Mononuclear cell (primary cell): ENCODE results near the gene AATK. TPM values are rescaled to one million over a fixed set of nuclear protein-coding genes. Genes with fewer than 3 reads are reported as not detected.

Experiments
- H3K27me3 ChIP-seq: 2 replicates; pipeline ENCODE4 v1.6.0; 2011; ENCODE audit warnings: low read length, control low read depth; ENCODE audit not compliant: insufficient read depth
- H3K4me1 ChIP-seq: 2 replicates; pipeline ENCODE4 v1.5.1; 2011; ENCODE audit warnings: mild to moderate bottlenecking, low read length, control low read depth; ENCODE audit not compliant: insufficient read depth
- H3K4me3 ChIP-seq: 2 replicates; pipeline ENCODE4 v1.5.1; 2011; ENCODE audit warnings: mild to moderate bottlenecking, low read length, moderate library complexity
- H3K9me3 ChIP-seq: 2 replicates; pipeline ENCODE4 v1.5.1; 2011; ENCODE audit warnings: low read depth, mild to moderate bottlenecking, control low read depth, low read length
- total RNA-seq: library from RNA; depleted of rRNA; stranded (reverse); fragments of >200 nt; gene quantifications from one replicate; pipeline ENCODE4 v1.2.3, GENCODE V29; 2012

Gene AATK
- total RNA-seq, 1 donor, result 2.0 TPM

GRCh38 chr17:81199482-81199830, 33.4 kb upstream of the AATK start:
- Histone ChIP-seq H3K4me1 (no peaks in the 10 kb centered on the region), H3K27me3 (no peaks in the 10 kb centered on the region), H3K4me3 (no peak overlapping the region), H3K9me3 (no peaks in the 10 kb centered on the region)

GRCh38 chr17:81198826-81199481, 32.9 kb upstream of the AATK start:
- Histone ChIP-seq H3K4me1 (no peaks in the 10 kb centered on the region), H3K27me3 (no peaks in the 10 kb centered on the region), H3K9me3 (no peaks in the 10 kb centered on the region), H3K4me3 (no peak overlapping the region)

GRCh38 chr17:81197831-81198490, 31.9 kb upstream of the AATK start:
- Histone ChIP-seq H3K27me3 (no peaks in the 10 kb centered on the region), H3K9me3 (no peaks in the 10 kb centered on the region), H3K4me1 (no peaks in the 10 kb centered on the region), H3K4me3 (no peak overlapping the region)

- H3K4me1 ChIP-seq, result no peaks in the 10 kb centered on the region
- no peak overlapping the region for H3K4me3 ChIP-seq
- no peaks in the 10 kb centered on the region for H3K9me3 ChIP-seq
- no peaks in the 10 kb centered on the region for H3K27me3 ChIP-seq
Measured at GRCh38 chr17:81197409-81197795, 31.4 kb upstream of the AATK start.

GRCh38 chr17:81196505-81197408, 30.7 kb upstream of the AATK start:
- H3K27me3 ChIP-seq, result no peaks in the 10 kb centered on the region
- no peaks in the 10 kb centered on the region for H3K4me1 ChIP-seq
- no peaks in the 10 kb centered on the region for H3K9me3 ChIP-seq
- H3K4me3 ChIP-seq, result no peak overlapping the region

GRCh38 chr17:81195941-81196495, 30.0 kb upstream of the AATK start:
- H3K4me1 ChIP-seq, result no peaks in the 10 kb centered on the region
- H3K27me3 ChIP-seq, result no peaks in the 10 kb centered on the region
- no peaks in the 10 kb centered on the region for H3K9me3 ChIP-seq
- no peak overlapping the region for H3K4me3 ChIP-seq

GRCh38 chr17:81194941-81195901, 29.2 kb upstream of the AATK start:
- no peak overlapping the region for H3K4me3 ChIP-seq
- H3K27me3 ChIP-seq, result no peaks in the 10 kb centered on the region
- no peaks in the 10 kb centered on the region for H3K9me3 ChIP-seq
- H3K4me1 ChIP-seq, result no peaks in the 10 kb centered on the region

GRCh38 chr17:81194225-81194760, 28.3 kb upstream of the AATK start:
- Histone ChIP-seq H3K9me3 (no peaks in the 10 kb centered on the region), H3K4me1 (no peaks in the 10 kb centered on the region), H3K27me3 (no peaks in the 10 kb centered on the region), H3K4me3 (no peak overlapping the region)

GRCh38 chr17:81193470-81194224, 27.6 kb upstream of the AATK start:
- no peaks in the 10 kb centered on the region for H3K27me3 ChIP-seq
- H3K4me3 ChIP-seq, result no peak overlapping the region
- H3K4me1 ChIP-seq, result no peaks in the 10 kb centered on the region
- H3K9me3 ChIP-seq, result no peaks in the 10 kb centered on the region

- Histone ChIP-seq H3K27me3 (no peaks in the 10 kb centered on the region), H3K9me3 (no peaks in the 10 kb centered on the region), H3K4me1 (no peaks in the 10 kb centered on the region), H3K4me3 (no peak overlapping the region)
Measured at GRCh38 chr17:81193051-81193410, 27.0 kb upstream of the AATK start.

GRCh38 chr17:81192386-81193050, 26.5 kb upstream of the AATK start:
- H3K27me3 ChIP-seq, result no peaks in the 10 kb centered on the region
- no peak overlapping the region for H3K4me3 ChIP-seq
- no peaks in the 10 kb centered on the region for H3K9me3 ChIP-seq
- H3K4me1 ChIP-seq, result no peaks in the 10 kb centered on the region

GRCh38 chr17:81191646-81192045, 25.6 kb upstream of the AATK start:
- Histone ChIP-seq H3K9me3 (no peaks in the 10 kb centered on the region), H3K27me3 (no peaks in the 10 kb centered on the region), H3K4me3 (no peak overlapping the region), H3K4me1 (no peaks in the 10 kb centered on the region)

- no peak overlapping the region for H3K4me3 ChIP-seq
- H3K4me1 ChIP-seq, result no peaks in the 10 kb centered on the region
- no peaks in the 10 kb centered on the region for H3K9me3 ChIP-seq
- H3K27me3 ChIP-seq, result no peaks in the 10 kb centered on the region
Measured at GRCh38 chr17:81191116-81191515, 25.1 kb upstream of the AATK start.
